Keratinocyte (primary cell): Measurements from ENCODE around the gene LEFTY1. TPM values are rescaled to one million over a fixed set of nuclear protein-coding genes. Genes with fewer than 3 reads are reported as not detected.

ENCODE experiments used
- DNase-seq: peaks from one replicate; pipeline ENCODE4 v3.0.0-alpha.2; 2011; ENCODE audit warnings: low read depth, missing footprints, low spot score
- FAIRE-seq: peaks from 2 replicates; lab custom pipeline; 2011; peaks lifted over from hg19 to GRCh38; lab: Jason Lieb, UNC
- H2AFZ ChIP-seq: 2 replicates; pipeline ENCODE4 v1.6.0; 2012; ENCODE audit warnings: low read length, control low read depth, inconsistent platforms; ENCODE audit not compliant: control insufficient read depth
- H3K27ac ChIP-seq: 2 replicates; pipeline ENCODE4 v1.5.1; 2011; ENCODE audit warnings: low read length; ENCODE audit not compliant: control insufficient read depth, insufficient read depth
- H3K27me3 ChIP-seq: 3 replicates; pipeline ENCODE4 v1.6.0; 2011; ENCODE audit warnings: low read length; ENCODE audit not compliant: control insufficient read depth, insufficient read depth; ENCODE audit errors: extremely low read depth
- H3K36me3 ChIP-seq, 2 experiments: 2 replicates in 1 of 2; 3 replicates in 1 of 2; pipeline ENCODE4 v1.5.1; 2011; ENCODE audit warnings: low read length in 2 of 2, mild to moderate bottlenecking in 1 of 2; ENCODE audit not compliant: control insufficient read depth in 2 of 2, insufficient read depth in 2 of 2; ENCODE audit errors: extremely low read depth in 1 of 2
- H3K4me1 ChIP-seq: 3 replicates; pipeline ENCODE4 v1.5.1; 2011; ENCODE audit warnings: low read length; ENCODE audit not compliant: control insufficient read depth, insufficient read depth; ENCODE audit errors: extremely low read depth
- H3K4me2 ChIP-seq: 3 replicates; pipeline ENCODE4 v1.6.0; 2011; ENCODE audit warnings: low read depth, low read length; ENCODE audit not compliant: control insufficient read depth, insufficient read depth; ENCODE audit errors: extremely low read depth
- H3K4me3 ChIP-seq, 3 experiments: fragments of 200-600 bp in 1 of 3; sonication (generic) in 1 of 3; 2 replicates in 2 of 3; 3 replicates in 1 of 3; pipeline ENCODE4 v1.5.1; 2011 to 2016; ENCODE audit warnings: low read length in 3 of 3, mild to moderate bottlenecking in 3 of 3, control low read depth in 2 of 3, inconsistent platforms in 1 of 3, low read depth in 1 of 3, mixed read lengths in 1 of 3, mixed run types in 1 of 3, moderate library complexity in 1 of 3; ENCODE audit not compliant: control insufficient read depth in 2 of 3, insufficient read depth in 2 of 3; ENCODE audit errors: extremely low read depth in 1 of 3
- H3K79me2 ChIP-seq: 2 replicates; pipeline ENCODE4 v1.6.0; 2012; ENCODE audit warnings: low read length; ENCODE audit not compliant: control insufficient read depth, insufficient read depth
- H3K9ac ChIP-seq: 3 replicates; pipeline ENCODE4 v1.6.0; 2011; ENCODE audit warnings: low read length; ENCODE audit not compliant: control insufficient read depth, insufficient read depth; ENCODE audit errors: extremely low read depth
- H3K9me1 ChIP-seq: 3 replicates; pipeline ENCODE4 v1.6.0; 2011; ENCODE audit warnings: low read length; ENCODE audit not compliant: control insufficient read depth, insufficient read depth; ENCODE audit errors: extremely low read depth
- H3K9me3 ChIP-seq: 2 replicates; pipeline ENCODE4 v1.5.1; 2012; ENCODE audit warnings: low read depth, low read length; ENCODE audit not compliant: control insufficient read depth
- H4K20me1 ChIP-seq: 3 replicates; pipeline ENCODE4 v1.6.0; 2011; ENCODE audit warnings: low read length; ENCODE audit not compliant: control insufficient read depth, insufficient read depth; ENCODE audit errors: extremely low read depth
- EZH2 ChIP-seq: IDR thresholded peaks from one replicate; pipeline ENCODE4 v1.6.1; 2012; ENCODE audit warnings: inconsistent platforms, mild to moderate bottlenecking, low read length, moderate library complexity
- dilution Hi-C: fragments of 300-500 bp; cut with MboI; formaldehyde crosslinking; loops from one replicate; pipeline ENCODE4 v1.7.0; 2020; ENCODE audit warnings: low sequenced_read_pairs; ENCODE audit not compliant: extremely low pct_ligation_motif_present
- polyA plus RNA-seq, 5 experiments: library from polyadenylated mRNA; depleted of rRNA in 3 of 5; stranded (reverse) in 3 of 5; stranded (forward) in 1 of 5; unstranded in 1 of 5; fragments of >200 nt; gene quantifications; 1 replicate in 1 of 5; 2 replicates in 3 of 5; 3 replicates in 1 of 5; pipeline versions ENCODE4 v1.2.1 to v1.2.3, GENCODE V29; 2011 to 2012; ENCODE audit warnings: missing spikeins in 2 of 5, low read depth in 1 of 5, low replicate concordance in 1 of 5
- TF ChIP-seq, protein P1 (sequence below), 3 experiments: IDR thresholded peaks in 1 of 3; conservative IDR thresholded peaks in 1 of 3; optimal IDR thresholded peaks in 1 of 3; 2 replicates in 2 of 3; 3 replicates in 1 of 3; pipeline versions ENCODE3 to v1.5.1; 2011; ENCODE audit warnings: low read length in 3 of 3, mild to moderate bottlenecking in 3 of 3, moderate library complexity in 2 of 3, control low read depth in 1 of 3, inconsistent platforms in 1 of 3; ENCODE audit not compliant: insufficient read depth in 2 of 3; ENCODE audit errors: extremely low read depth in 1 of 3

LEFTY1 gene
- polyA plus RNA-seq, 1 donor (not counting 4 experiments of a cell fraction or from before 2014, with no cell fraction given): not detected

DNA sequence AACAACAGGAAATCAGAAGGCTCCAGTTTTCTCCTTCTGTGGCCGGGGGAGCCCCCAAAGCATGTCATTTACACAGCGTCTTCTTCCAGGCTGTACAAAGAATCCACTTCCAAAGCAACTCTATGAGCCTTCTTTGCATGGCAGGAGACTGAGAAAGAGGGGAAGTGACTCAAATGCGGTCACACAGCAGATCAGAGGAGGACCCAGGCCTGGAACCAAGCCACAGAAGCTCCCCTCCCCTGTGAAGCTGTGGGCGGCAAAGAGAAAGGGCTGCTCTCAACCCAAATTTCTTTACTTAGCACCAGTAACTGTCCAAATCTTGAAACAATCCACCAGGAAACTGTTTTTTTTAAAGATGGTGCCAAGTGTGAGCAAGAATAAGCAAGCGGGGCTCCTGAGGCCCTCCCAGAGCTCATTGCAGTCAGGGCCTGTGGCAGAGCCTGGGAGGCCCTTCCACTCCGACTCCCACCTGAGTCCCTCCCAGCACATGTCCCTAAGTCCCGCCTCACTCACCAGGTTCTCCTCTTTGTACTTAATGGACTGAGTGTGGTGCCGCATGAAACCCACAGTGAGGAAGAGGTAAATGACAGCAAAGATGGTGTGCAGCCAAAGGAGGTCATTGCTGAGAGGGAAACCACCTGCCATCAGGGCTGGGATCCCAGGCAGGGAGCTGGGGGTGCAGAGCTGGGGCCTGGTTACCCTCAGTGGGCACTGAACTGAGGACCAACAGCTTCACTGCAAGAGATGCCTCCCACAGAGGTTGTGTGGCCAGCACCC is 22.7 kb downstream of the LEFTY1 start:
- TF ChIP-seq, protein P1, sequence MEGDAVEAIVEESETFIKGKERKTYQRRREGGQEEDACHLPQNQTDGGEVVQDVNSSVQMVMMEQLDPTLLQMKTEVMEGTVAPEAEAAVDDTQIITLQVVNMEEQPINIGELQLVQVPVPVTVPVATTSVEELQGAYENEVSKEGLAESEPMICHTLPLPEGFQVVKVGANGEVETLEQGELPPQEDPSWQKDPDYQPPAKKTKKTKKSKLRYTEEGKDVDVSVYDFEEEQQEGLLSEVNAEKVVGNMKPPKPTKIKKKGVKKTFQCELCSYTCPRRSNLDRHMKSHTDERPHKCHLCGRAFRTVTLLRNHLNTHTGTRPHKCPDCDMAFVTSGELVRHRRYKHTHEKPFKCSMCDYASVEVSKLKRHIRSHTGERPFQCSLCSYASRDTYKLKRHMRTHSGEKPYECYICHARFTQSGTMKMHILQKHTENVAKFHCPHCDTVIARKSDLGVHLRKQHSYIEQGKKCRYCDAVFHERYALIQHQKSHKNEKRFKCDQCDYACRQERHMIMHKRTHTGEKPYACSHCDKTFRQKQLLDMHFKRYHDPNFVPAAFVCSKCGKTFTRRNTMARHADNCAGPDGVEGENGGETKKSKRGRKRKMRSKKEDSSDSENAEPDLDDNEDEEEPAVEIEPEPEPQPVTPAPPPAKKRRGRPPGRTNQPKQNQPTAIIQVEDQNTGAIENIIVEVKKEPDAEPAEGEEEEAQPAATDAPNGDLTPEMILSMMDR (optimal IDR thresholded peaks at IDR 0.05 in 1 of 3, IDR thresholded peaks at IDR 0.05 in 1 of 3, conservative IDR thresholded peaks at IDR 0.05 in 1 of 3; ENCODE audit: extremely low read depth in 1 of 3, insufficient read depth in 2 of 3, low read length in 3 of 3): no peak
- TF ChIP-seq EZH2: no peak
- FAIRE-seq: no peak
- H3K9me3 ChIP-seq: no peaks in the 10 kb centered on the region

GRCh38 chr1:225865514-225865913 is 23.4 kb downstream of the LEFTY1 start:
- no peak for DNase-seq
- H3K4me1 ChIP-seq: no peaks in the 10 kb centered on the region
- H3K27me3 ChIP-seq: no peaks in the 10 kb centered on the region
- no peak overlapping the region for H3K27ac ChIP-seq
- no peak overlapping the region for H3K9ac ChIP-seq
- no peak overlapping the region for H3K4me3 ChIP-seq
- no peaks in the 10 kb centered on the region for H3K9me3 ChIP-seq
- TF ChIP-seq, protein P1 (optimal IDR thresholded peaks at IDR 0.05 in 1 of 3, IDR thresholded peaks at IDR 0.05 in 1 of 3, conservative IDR thresholded peaks at IDR 0.05 in 1 of 3; ENCODE audit: extremely low read depth in 1 of 3, insufficient read depth in 2 of 3, low read length in 3 of 3): no peak
- TF ChIP-seq EZH2: no peak
- no peak overlapping the region for H3K4me2 ChIP-seq
- no peaks in the 10 kb centered on the region for H3K9me1 ChIP-seq
- no peaks in the 10 kb centered on the region for H3K79me2 ChIP-seq
- peaks cover 29 to 37% of the 10 kb centered on the region in 2 experiments for H3K36me3 ChIP-seq
- dilution Hi-C loops: no loop called here
- no peak overlapping the region for H2AFZ ChIP-seq
- FAIRE-seq: no peak
- H4K20me1 ChIP-seq: peaks cover 2% of the 10 kb centered on the region

More for the DNA sequence above, 22.7 kb downstream of the LEFTY1 start:
- no peaks in the 10 kb centered on the region for H3K79me2 ChIP-seq
- no peaks in the 10 kb centered on the region for H3K27me3 ChIP-seq
- no peak overlapping the region for H3K4me2 ChIP-seq
- no peaks in the 10 kb centered on the region for H3K9me1 ChIP-seq
- dilution Hi-C loops: no loop called here
- H3K36me3 ChIP-seq: peaks cover 29 to 31% of the 10 kb centered on the region in 2 experiments
- no peak overlapping the region for H3K4me3 ChIP-seq
- no peak for DNase-seq
- no peak overlapping the region for H2AFZ ChIP-seq
- H3K9ac ChIP-seq: no peak overlapping the region
- H3K4me1 ChIP-seq: no peaks in the 10 kb centered on the region
- no peak overlapping the region for H3K27ac ChIP-seq
- peaks cover 2% of the 10 kb centered on the region for H4K20me1 ChIP-seq
